CD4-positive, alpha-beta T cell treated with Interleukin-2 at 100 ng/mL for 4 hours (primary cell): ENCODE results near the gene ST3GAL2.

Source experiments
- DNase-seq: peaks from one replicate; pipeline ENCODE4 v3.0.0-alpha.2; 2020; ENCODE audit warnings: low spot score

The ST3GAL2 gene

DNA sequence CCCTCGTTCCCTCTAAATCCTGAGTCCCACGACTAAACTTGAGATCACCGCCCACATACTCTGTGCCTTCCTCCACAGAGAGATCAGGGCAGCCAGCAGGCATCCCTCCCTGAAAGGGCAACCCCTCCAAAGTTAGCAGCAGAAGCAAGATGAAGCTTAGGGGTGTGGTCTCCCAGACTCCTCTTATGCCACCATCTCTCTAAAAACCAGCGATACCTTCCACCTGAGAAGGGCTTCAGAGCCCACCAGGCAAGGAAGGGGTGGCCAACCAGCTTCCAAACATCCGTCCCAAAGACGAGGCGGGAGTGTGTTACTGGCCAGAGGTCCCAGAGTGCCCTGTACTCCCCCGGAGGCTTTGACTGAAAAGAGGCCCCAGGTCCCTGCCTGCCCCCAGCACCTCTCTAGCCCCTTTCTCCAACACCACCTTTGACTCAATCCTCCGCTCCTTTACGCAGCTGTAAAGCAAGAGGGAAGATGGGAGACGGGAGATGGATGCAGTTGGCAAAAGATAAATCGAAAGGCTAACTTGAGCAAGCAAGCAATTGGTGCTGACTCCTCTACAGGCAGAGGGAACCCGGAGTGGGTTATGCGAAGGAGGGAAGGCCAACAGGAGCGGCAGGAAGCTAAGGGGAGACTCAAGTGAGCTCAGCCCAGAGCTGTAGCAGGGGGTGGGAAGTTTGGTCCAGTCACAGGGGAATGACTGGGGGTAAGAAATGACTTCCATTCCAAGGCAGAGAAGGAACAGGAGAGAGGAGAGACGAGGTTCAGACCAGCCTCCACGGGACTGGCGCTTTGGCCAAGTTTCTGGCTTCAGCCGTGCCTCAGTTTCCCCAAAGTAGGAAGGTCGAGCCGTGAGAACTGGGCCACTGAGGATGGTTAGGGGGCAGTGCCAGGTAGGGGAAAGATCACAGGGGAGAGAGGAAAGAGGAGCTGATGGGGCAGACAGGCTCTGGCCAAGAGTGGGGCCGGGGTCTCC, 1.0 kb downstream of the ST3GAL2 start:
- DNase-seq = no peak

DNA sequence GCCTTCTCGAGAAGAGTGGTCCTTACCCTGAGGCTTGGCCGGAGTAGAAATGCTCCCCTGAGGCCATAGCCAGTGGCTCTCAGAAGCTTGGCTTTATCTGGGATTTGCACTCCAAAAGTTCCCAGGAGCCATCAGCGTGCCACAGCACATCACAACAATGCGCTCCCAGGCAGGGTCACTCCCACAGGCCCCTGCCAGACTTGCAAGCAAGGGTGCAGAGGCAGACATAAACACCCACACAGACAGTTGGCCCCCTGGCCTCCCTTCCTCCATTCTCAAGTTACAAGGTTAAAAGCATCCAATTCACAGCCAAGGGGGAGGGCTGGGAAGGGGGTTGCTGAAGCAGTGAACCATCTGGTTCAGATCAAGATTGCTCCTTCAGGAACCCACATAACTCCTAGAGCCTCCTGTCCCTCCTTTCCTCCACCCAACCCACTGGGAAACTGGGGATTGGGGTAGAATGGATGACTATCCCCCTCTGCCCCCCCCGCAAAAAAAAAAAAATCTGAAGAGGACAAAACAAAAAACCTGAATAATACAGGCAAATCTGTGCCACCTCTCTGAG, 1.8 kb downstream of the ST3GAL2 start:
- DNase-seq = no peak

DNA sequence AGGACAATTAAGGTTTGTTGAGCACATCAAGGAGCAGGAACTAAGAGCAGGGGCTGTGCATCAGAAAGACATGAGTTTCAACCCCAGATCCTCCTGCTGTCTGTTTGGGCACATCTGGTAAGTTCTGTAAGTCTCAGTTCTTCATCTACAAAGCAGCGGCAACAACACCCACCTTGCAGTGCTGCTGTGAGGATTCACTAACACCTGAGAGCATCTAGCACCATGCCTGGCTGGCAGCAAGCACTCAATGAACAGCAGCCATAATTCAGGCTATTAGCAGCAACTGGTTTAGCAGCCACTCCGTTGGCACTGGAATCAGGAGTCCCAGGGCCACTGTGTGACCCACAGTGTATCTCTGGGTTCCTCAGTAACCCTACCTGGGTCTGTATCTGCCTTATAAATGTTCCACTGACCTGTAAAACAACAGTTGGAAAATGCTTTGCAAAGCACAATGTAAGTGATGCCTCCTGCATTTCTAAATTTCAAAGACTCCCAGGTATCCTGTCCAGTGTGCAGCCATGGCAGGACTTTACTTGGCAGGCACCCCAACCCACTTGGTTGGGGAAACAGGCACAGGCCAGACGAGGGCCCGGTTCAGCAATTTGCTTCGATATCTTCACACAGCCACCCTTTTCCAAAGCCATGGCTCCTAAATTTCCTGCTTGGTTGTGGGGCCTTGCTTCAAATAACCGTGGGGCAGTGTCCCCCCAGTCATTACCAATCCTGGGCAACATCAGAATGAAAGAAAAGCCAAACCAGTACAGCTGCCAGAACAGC, 4.2 kb downstream of the ST3GAL2 start:
- no peak for DNase-seq

DNA sequence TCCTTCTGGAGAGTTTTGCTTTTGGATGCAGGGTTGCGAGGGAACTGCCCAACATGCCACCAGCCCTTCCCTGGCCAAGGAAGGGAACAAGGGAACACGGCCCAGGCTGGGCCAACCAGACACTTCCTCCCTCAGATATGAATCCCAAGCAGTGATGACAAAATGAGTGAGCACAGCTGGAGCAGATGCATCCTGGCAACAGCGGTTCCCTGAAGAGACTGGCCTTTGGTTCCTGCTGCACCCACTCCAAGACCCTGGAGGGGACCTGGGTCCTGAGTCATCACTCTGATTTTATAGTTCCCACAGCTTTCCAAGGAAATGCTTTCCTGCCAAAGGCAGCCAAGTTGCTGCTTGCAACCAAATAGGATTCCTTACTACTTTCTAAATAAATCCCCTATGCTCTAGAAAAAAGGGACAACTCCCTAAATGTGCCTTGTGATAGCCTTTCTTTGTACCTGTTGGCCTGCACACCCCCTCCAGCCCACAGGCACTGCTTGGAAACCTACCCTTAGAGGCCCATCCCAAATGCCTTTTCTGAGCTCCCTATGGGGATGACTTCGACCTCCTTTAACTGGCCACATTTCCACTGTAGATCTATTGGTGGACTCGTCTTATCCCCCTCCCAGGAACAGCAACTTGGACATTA, 5.3 kb downstream of the ST3GAL2 start:
- DNase-seq = no peak

DNA sequence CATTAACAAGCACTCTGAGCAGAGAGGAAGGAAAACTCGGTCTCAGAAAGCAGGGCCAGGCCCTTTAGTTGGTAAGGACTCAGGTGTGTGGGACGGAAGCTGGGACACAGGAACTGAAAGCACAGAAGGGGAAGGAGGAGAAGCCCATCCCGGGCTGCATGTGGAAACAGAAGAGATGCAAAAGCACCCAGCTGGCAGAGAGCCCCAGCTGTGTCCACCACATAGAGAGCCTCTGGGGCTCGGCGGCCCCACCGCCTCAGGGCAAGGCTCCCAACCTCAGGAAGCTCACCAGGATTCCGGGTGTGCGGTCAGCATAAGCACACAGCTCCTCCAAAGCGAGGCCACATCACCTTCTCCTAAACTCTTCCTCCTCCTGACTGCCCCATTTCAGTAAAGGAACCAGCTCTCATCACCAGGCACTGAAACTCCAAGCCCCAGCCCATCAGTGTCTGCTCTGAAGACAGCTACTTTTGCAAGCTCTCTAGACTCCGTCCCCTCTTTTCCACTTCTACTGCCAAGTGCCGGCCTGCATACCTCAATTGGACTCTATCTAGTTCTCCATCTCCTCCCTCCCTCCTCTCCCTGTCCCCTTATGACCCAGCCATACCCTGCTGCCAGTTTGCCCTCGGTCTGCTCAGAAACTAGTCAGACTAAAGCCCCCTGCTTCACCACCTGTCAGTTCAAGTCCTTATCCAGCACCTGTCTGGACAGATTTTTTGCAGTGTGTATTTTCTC, 6.0 kb downstream of the ST3GAL2 start:
- no peak for DNase-seq

DNA sequence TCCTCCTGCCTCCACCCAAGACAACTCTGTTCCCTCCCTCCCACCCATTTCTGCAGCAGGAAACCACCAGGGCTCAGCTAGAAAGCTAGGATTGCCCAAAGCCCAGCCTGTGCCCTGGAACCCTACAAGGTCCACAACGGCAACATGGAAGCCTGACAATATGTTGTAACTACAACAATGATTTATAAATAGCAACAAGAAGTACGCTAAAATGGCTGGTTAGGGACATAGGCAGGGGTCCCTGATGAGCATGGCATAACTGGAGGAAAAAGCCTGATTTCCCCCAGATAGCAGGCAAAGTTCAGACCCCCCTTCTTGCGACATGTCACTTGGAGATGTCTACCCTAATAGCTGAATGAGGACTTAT, 6.6 kb downstream of the ST3GAL2 start:
- no peak for DNase-seq

DNA sequence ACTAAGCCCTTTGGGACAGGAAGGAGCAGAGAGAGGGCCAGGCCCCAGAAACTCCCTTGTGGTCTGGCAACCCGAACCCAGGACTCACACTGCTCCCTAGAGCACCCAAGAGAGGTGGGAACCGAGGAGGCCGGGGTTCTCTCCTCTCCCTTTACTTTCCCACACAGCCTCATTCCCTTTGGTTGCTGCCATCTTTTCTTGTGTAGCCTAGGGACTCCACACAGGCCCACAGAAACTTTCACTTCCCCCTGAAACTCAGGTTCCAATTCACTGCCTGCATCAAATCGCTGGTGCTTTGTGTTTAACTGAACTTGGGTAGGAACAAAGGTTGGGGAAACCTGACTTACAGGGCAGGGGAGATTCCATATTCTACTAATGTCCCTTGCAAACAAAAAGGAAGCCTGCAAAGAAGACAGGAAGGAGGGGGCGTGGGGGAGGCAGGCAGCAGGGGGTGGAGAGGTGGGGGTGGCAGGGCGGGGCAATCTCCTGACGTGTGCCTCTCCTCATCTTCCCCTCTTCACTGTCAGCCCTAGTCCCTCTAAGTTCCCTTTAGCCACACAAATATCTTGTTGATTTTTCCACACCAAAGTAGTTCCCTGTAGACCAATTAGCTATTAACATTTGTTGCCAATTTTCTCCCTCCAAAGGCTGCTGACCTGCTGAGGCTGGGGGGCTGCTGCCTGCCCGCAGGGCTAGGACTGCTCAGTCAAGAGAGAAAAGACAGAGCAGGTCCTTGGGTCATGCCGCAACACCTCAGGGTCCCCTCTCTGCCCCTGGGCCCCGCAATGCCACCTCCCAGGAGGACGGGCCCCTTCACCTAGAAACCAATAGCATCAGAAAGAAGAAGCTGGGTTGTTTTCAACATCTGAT, 8.0 kb downstream of the ST3GAL2 start:
- peak; percentile 55 for DNase-seq

DNA sequence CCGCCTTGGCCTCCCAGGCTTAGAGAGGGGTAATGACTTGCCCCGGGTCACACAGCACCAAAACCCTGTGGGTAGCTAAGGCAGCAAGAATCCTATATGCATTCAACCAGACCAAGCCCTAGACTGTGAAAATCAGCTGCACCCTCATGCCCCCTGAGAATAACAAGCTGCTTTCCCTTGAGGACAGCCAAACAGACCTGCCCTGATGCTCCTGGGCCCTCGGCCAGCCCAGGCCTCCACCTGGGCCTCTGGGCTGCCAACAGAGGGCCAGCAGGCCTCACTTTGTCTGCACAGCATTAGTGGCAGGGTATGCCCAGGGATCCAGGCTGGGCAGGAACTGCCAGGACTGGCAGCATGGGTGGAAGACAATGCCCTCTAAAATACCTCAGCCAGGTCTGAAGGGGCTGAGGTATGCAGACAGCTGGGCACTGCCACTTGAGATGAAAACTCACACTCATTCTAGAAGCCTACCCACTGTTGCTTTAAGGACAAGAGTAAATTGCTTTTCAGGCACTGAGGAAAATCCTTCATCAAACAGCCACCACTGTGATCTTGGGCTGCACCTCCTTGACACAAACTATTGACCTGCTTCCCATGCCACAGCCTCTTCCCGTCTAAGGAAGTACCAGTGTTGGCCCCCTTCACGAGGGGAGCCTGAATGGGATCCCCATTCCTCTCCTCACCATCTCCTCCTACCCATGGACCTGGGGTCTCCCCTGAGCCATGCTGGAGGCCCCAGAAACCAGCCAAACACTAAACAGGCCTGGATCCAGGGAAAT, 8.8 kb downstream of the ST3GAL2 start:
- no peak for DNase-seq

DNA sequence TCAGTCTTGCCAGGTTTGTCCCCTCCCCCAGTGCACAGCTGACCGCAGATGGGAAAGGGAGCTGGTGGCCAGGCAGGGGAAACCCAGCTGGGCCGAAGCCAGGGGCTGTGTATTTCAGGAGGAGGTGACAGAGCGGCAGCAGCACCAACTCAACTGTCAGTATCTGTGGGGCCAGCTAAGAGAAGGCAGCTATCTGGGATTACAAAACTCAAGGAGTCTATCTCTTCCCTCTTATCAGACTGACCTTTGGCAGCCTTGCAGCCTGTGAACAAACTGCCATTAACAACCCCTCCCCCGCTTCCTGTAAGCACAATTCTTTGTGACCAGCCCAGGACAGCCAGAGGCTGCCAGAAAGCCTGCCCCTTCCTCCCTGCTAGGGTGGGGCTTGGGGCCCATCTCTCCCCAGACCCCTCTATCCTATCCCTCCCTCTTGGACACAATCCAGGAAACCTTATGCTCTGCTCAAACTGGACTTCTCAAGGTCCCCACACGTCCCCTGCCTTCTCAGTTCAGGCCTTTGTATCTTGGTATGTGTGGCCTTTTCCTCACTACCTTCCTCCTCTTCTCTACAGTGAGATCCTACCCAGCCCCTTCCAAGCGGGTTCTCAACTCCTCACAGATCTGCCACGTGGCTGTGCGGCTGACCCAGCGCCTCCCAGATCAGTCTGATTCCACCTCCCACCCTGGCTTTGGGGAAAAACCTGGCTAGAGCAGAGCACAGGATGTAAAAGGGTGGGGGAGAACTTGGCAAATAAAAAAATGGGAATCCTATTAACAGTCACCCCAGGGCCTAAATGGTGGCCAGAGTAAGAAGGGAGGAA, 10.5 kb downstream of the ST3GAL2 start:
- peak; percentile 44 for DNase-seq

DNA sequence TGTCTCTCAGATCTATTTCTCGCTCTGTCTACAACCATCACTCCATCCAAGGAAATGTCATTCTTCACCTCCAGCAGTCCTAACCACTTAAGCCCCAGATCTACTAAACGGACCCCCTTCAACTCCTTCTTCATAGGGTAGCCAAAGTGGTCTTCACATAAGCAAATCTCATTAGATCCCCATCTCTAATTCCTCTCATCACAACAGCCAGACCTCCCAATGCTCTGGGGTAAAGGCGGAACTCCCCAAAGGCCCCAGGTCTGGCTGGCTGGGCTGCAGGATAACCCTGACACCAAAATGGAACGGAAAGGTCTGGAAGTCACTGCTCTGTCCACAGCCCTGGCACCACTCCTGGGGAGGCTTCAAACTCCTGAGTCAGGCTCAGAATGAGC, 11.1 kb downstream of the ST3GAL2 start:
- no peak for DNase-seq

DNA sequence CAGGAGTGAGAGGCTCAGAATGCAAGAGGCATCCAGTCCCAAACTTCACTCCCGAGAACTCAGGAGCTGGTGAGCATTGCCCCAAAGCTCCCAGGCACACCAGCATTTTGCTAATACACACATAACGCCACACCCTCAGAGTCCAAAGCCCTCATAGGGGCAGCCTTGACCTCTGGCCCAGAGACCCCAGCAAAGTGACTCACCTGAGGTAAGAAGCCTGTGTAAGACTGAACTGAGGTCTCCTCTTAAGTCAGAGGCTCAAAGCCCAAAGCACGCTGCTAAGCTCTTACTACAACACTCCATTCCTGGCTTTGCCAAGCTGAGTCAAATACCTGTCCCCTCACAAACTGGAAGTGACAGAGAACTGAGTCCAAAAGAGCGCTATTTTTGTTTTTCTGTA, 16.4 kb downstream of the ST3GAL2 start:
- DNase-seq = no peak

DNA sequence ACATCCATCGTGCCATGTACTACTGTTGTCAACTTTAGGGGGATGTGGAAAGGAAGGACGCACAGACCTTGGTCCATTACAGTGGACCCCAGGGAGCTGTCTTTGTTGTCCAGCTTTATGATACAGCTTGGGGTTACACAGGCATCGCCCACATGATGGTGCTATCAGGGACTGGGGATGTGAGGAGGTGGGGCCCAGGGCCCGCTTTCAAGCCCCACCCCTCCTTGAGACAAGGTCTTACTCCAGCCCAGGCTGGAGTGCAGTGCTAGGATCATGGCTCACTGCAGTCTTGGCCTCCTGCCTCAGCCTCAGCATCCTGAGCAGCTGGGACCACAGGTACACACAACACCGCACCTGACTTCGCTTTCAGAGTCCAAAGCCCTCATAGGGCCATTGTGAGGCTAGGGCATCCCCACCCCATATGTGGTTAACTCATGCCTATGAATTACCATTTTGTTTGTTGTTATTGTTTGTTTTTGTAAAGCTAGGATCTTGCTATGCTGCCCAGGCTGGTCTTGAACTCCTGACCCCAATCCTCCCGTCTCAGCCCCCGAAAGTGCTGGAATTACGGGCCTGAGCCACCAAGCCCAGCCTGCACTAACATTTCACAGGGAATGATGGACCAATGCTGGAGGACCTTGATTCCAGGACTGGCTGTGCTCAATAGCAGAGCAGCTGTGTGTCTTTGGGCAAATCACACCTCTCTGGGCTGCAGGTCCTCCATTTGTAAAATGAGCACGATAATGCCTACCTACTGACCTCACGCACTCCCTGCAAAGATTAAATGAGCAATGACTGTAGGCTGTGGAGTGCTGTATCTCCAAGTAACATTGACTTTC, 17.2 kb downstream of the ST3GAL2 start:
- no peak for DNase-seq

DNA sequence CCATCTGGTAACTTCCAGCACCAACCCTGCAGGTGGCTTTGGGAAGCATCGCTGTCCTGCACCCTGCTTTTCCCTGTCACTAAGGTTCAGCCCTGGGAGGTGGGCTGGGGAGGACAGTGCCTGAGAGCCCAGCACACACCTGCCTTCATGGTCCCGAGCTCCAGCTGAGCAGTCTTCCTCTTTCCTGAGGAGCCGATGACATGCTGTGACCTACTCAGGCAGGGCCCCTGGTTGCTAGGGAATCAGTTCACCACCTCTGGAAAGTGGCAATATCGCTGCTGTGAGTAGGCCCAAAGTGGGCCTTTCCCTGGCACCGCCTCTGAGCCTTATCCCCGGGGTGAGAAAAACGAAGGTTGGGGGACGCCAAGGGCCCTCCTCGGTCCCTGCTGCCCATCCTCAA, 17.9 kb downstream of the ST3GAL2 start:
- no peak for DNase-seq

DNA sequence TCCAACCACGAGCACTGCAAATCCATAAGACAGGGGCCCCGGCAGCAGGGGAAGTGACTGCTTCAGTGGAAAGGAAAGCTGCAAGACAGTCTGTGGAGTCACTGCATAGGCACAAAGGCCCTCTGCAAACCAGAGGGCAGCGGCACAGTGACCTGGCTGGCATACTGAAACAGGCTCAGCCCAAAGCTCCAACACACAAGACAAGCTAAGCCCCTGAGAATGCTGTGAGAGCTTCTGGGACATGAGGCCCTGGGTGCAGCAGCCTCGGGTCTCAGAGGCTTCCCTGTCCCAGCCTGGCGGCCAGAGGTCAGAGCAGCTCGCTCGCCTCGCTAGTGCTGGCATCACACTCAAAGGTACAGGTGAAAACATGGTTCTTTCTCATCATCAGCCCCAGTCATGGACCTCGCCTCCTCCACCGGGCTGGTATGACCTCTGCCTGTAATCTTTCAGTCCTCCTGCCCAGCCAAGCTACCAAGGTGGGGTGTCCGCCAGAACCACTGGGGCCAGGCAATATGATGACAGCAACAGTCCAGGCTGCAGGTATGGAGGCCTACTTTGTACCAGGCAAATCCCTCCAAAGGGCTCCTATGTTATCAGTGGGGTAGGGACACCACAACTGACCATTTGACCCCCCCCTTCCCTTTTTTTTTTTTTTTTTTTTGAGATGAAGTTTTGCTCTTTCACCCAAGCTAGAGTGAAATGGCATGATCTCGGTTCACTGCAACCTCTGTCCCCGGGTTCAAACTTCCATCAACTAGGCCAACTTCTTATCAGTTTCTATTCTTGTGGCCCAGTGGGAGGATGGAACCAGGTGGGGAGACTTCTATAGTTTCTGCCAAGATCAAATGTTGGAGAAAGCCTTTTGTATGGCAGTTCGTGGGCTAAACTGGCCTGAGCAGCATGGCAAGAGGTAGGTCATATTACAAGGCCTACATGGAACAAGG, 19.2 kb downstream of the ST3GAL2 start:
- no peak for DNase-seq

DNA sequence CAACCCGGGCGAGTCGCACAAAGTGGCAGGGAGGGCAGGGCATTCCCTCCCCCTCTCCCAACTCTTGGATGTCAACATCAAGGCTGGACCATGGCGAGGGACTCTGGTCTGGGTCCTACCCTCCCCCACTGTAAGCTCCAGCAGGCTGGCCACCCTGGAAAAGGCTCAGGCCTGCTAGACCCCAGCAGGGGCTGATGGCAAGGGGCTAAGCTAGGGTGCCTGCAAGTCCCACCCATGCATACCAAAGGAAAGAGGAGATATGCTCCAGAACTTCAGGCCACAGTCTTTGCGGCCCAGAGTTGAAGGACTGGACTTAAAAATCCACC, 19.9 kb downstream of the ST3GAL2 start:
- no peak for DNase-seq

DNA sequence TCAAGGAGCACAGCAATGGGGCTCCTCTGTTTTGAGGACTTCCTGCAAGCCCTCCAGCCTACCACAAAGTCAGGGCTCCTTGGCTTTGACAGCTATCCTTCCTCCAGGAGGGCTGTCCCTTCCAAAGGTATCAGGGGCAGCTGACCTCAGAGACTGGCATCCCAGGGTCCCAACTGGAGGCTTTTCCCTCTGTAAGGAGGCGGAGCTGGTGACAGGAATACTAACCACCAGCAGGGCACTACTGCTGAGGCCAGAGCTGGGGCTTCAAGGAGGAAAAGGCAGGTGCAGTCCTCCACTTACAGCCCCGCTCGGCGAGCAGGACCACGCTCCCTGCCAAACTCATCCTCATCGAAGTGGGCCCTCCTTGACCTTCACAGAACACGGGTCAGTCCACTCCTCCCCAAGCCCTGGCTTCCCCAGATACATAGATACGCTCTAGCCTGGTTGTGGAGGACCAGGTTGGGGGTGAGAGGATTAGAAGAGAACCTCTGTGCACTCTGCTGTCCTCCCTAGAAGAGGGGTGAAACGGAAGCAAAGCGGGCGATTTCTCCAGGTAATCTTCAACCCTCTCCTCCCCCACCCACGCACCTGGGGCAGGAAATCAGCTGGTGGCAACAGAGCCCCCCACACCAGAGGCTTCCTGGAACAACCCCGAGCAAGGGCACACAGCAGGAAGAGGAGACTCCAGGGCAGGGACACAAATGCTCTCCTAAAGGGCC, 20.5 kb downstream of the ST3GAL2 start:
- no peak for DNase-seq
